Neural crest cell (in vitro differentiated cells): ENCODE results near the gene PDCD4. TPM values are rescaled to one million over a fixed set of nuclear protein-coding genes. Genes with fewer than 3 reads are reported as not detected.

Experiments used
- DNase-seq: peaks from one replicate; pipeline ENCODE4 v3.0.0; 2021; ENCODE audit warnings: low read depth, mixed read lengths, low spot score
- H3K27ac Mint-ChIP-seq: one replicate; pipeline ENCODE4 v1.8.0; 2021; ENCODE audit warnings: mild to moderate bottlenecking, mixed read lengths; ENCODE audit not compliant: unreplicated experiment
- H3K27me3 Mint-ChIP-seq: 2 replicates; pipeline ENCODE4 v1.8.0; 2021; ENCODE audit warnings: low read depth, mild to moderate bottlenecking, mixed read lengths
- H3K36me3 Mint-ChIP-seq: 2 replicates; pipeline ENCODE4 v1.8.0; 2021; ENCODE audit warnings: low read depth, mild to moderate bottlenecking, mixed read lengths
- H3K4me1 Mint-ChIP-seq: 2 replicates; pipeline ENCODE4 v1.8.0; 2021; ENCODE audit warnings: mixed read lengths
- H3K4me3 Mint-ChIP-seq: one replicate; pipeline ENCODE4 v1.8.0; 2021; ENCODE audit warnings: mild to moderate bottlenecking, mixed read lengths
- H3K9me3 Mint-ChIP-seq: 2 replicates; pipeline ENCODE4 v1.8.0; 2021; ENCODE audit warnings: mixed read lengths
- CTCF ChIP-seq: fragments of 200-600 bp; sonication (generic); conservative IDR thresholded peaks from 2 replicates; pipeline ENCODE4 v1.5.0; 2021; ENCODE audit warnings: antibody characterized with exemption, mild to moderate bottlenecking
- total RNA-seq: library from RNA; stranded (reverse); gene quantifications from 2 replicates; pipeline ENCODE4 v1.2.1, GENCODE V29; 2021

PDCD4 gene
- total RNA-seq, 1 donor from 2014 or later: 37.8 TPM

GRCh38 chr10:110825508-110825907, 46.2 kb upstream of the PDCD4 start:
- Mint-ChIP-seq H3K27ac (no peak overlapping the region), H3K9me3 (no peaks in the 10 kb centered on the region), H3K4me3 (no peak overlapping the region), H3K36me3 (no peaks in the 10 kb centered on the region), H3K4me1 (peaks cover 30% of the 10 kb centered on the region), H3K27me3 (no peaks in the 10 kb centered on the region)
- no peak for DNase-seq
- no peak for TF ChIP-seq CTCF

- no peak overlapping the region for H3K4me3 Mint-ChIP-seq
- no peaks in the 10 kb centered on the region for H3K9me3 Mint-ChIP-seq
- no peak overlapping the region for H3K27ac Mint-ChIP-seq
- no peak for DNase-seq
- TF ChIP-seq CTCF: no peak
- peaks cover 20% of the 10 kb centered on the region for H3K4me1 Mint-ChIP-seq
- no peaks in the 10 kb centered on the region for H3K36me3 Mint-ChIP-seq
- no peaks in the 10 kb centered on the region for H3K27me3 Mint-ChIP-seq
These were observed 44.3 kb upstream of the PDCD4 start for GRCh38 chr10:110827410-110827809.

DNA sequence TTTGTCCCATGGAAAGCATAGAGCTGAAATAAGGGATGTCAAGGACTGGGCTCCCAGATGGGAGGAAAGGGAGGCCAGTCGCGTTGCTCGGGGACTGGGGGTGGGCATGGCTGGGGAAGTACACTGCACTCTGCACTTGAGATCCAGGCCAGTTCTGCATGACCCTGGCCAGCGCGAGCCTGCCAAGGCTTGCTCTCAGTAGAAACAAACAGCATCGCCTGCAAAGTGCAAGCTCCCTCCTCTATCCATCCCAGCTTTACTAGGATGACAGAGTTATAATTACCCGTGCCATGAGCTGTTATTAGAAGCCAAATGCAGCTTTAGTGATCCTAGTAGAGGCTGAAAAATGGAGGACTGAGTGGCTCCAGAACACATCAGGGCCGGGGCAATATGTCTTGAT, 43.9 kb upstream of the PDCD4 start:
- H3K27me3 Mint-ChIP-seq: no peaks in the 10 kb centered on the region
- no peaks in the 10 kb centered on the region for H3K9me3 Mint-ChIP-seq
- no peaks in the 10 kb centered on the region for H3K36me3 Mint-ChIP-seq
- peaks cover 15% of the 10 kb centered on the region for H3K4me1 Mint-ChIP-seq
- TF ChIP-seq CTCF: no peak
- DNase-seq: no peak
- H3K4me3 Mint-ChIP-seq: no peak overlapping the region
- H3K27ac Mint-ChIP-seq: no peak overlapping the region

GRCh38 chr10:110828525-110828924, 43.2 kb upstream of the PDCD4 start:
- no peak for DNase-seq
- Mint-ChIP-seq H3K9me3 (no peaks in the 10 kb centered on the region), H3K27ac (no peak overlapping the region), H3K4me1 (peaks cover 13% of the 10 kb centered on the region), H3K27me3 (no peaks in the 10 kb centered on the region), H3K36me3 (no peaks in the 10 kb centered on the region), H3K4me3 (no peak overlapping the region)
- no peak for TF ChIP-seq CTCF

GRCh38 chr10:110829721-110830410, 41.9 kb upstream of the PDCD4 start:
- H3K4me3 Mint-ChIP-seq: no peak overlapping the region
- no peak overlapping the region for H3K27ac Mint-ChIP-seq
- no peaks in the 10 kb centered on the region for H3K9me3 Mint-ChIP-seq
- H3K4me1 Mint-ChIP-seq: peaks cover 13% of the 10 kb centered on the region
- no peak for DNase-seq
- TF ChIP-seq CTCF: no peak
- H3K36me3 Mint-ChIP-seq: no peaks in the 10 kb centered on the region
- H3K27me3 Mint-ChIP-seq: no peaks in the 10 kb centered on the region
